Activated T-cell treated with anti-CD3 and anti-CD28 coated beads for 4 hours (primary cell): ENCODE results near the gene BMF.
A peak's percentile ranks its signal among the peaks of the same experiment; 100 is the strongest.
"Not testable (repeated sequence)": the region's sequence is repeated elsewhere in the genome, so short reads cannot be mapped to it uniquely, and the experiment has no call there.

Experiments used
- DNase-seq: peaks from one replicate; pipeline ENCODE4 v3.0.0-alpha.2; 2020

The BMF gene, protein sequence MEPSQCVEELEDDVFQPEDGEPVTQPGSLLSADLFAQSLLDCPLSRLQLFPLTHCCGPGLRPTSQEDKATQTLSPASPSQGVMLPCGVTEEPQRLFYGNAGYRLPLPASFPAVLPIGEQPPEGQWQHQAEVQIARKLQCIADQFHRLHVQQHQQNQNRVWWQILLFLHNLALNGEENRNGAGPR

DNA sequence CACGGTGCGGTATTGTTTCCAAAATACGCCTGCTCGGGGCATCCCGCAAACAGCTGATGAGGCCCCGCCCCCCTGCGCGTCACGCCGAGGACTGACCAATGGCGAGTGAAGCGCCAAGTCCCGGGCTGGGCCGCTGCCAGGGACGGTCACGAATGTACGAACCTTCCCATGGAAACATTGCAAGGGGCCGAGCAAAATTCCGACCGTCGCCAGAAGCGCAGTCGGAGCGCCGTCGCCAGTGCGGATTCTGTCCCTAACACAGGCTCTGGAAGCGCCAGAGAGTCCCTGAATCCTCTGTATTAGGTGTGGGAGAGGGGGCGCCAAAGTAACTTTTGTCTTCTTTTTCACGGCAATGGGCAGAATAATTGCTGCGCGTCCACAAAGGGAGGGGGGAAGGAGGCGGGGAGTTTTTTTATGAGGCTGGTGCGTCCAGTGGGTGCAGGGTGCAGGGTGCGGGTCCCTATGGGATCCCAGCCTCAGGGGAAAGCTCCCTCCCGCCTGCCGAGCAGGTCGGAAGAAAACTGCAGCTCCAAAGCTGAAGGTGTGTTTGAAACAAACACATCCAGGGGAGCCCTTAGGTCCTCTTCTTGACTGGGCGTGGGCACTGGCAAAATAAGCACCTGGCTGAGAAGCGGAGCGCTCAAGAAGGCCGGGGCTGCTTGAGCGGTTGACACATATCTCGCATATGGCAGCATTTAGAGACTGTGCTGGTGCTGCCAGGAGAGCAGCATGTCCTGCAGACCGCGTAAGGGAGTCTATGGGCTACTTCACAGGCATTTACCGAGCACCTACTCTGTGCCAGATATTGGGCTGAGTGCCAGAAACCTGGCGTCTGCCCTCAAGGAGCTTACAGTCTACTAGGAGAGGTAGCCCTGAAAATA, at the start of gene BMF:
Gene BMF, minus strand, starts transcription at position 25 of the 881 bp plus-strand sequence. CDS start 2,793 bp downstream, outside the sequence.
- DNase-seq, result peak; percentile 95

DNA sequence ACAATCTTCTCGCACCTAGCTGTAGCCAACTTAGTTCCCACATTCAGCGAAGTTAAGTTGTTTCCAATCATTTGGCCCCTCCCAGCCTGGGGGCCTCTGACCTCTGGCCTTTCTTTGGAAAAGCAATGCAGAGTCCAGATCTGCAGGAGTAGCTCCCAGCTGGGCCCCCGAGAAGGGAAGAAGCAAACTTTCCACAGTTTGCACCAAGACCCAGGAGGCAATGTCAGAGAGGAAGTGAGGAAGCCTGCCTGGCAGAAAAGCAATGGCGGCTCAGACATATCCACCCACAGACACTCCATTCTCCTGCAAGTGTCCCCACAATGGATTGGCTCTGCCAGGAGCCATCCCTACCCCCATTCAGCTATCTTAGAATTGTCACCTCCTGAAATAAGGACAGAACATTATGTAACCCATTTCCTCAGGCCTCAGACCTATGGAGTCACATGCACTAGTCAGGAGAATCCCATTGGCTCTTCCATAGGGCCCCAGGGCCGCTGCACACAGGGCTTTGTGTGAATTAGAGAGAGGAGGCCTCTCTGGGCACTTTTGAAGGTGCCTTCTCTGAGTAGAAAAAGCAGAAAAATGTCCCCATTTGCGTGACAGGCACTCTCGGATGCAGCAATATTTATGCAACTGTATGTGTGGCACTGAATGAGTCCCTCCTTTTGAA, 49.2 kb upstream of the BMF start:
- no peak for DNase-seq

DNA sequence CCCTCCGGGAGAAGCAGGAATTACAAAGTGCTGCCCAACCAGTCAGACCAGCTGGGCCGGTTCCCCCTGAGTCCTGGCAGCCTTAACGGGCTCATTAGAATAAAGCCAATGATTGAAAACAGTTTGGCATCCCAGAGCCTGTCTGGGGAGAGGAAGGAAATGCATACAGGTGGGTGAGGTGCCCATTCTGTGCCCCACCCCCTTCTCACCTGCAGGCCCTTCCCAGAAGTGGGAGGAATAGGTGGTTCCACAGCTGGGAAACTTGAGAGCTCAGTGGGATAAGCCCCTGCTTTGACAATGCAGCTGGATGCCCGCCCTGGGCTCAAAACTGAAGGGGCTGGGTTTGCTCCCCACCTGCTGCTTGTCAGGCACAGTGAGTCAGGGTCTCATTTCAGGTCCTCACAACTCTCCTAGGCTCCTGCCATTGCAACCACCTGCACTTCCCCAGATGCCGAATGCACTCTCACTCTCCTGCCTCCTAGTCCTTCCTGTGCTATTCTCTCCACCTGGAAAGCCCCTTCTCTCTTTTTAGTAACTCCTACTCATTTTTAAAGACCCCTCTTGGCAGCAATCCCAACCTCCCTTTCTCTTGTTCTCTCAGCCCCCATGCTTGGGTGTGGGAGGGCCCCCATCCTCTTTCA, 46.7 kb upstream of the BMF start:
- no peak for DNase-seq

DNA sequence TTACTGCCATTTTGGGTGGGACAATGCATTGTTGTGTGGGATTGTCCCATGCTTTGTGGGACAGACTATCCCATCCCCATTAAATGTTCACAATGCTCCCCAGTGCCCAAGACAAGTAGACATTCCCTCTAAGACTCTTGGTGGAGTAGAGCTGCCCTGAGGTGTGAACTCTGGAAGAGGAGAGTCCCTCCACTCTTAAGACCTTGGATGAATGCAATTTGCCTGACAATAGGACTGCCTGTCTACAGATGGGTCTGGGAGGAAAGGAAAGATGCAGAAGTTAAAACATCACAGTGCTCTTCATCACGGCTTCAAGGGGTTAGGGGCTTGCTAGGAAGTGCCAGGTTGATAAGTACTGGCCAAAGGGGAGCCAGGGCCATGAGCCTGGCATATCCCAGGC, 46.1 kb upstream of the BMF start:
- not testable (repeated sequence) for DNase-seq

DNA sequence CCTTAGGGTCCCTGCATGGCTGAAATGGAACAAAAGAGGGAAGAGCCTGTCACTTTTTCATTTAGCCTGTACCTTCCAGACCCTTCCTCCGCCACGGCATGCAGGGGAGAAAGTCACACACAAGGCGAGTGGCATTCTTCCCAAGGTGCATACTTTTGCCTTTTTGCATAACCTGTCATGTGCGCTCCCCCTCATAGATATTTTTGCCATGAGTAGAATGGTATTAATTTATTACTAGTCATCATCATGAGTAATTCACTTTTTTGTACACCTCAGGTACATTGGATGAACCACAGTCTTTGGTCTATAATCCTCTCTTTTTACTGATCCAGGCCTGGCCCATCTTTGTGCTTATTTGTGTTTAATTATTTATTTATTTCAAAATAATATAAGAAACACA, 43.3 kb upstream of the BMF start:
- DNase-seq, result no peak

GRCh38 chr15:40151499-40151898, 42.8 kb upstream of the BMF start:
- DNase-seq, result no peak

- DNase-seq, result no peak
Measured at GRCh38 chr15:40150163-40150925, 41.7 kb upstream of the BMF start.

DNA sequence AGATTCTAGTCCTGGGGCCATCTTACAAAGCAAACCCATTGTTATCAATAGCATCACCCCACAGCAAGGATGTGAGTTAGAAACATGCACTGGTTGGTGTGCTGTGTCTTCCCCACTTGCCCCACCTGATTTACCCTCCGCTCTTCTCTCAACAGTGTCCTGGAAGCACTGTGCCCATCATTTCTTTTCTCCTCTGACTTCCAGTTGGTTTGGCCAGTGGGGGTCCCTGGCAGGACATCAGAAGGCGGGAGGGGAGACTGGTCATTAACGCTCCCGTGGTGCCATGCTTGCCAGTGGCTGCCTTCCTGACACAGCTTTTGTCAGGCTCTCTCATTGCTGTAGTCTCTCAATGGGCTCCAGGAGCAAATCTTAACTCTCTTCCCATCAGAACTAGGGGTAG, 40.7 kb upstream of the BMF start:
- DNase-seq, result no peak

GRCh38 chr15:40146037-40146436, 37.4 kb upstream of the BMF start:
- no peak for DNase-seq

GRCh38 chr15:40142428-40142827, 33.7 kb upstream of the BMF start:
- no peak for DNase-seq

- DNase-seq, result not testable (repeated sequence)
Measured at GRCh38 chr15:40138201-40138570, 29.5 kb upstream of the BMF start.

DNA sequence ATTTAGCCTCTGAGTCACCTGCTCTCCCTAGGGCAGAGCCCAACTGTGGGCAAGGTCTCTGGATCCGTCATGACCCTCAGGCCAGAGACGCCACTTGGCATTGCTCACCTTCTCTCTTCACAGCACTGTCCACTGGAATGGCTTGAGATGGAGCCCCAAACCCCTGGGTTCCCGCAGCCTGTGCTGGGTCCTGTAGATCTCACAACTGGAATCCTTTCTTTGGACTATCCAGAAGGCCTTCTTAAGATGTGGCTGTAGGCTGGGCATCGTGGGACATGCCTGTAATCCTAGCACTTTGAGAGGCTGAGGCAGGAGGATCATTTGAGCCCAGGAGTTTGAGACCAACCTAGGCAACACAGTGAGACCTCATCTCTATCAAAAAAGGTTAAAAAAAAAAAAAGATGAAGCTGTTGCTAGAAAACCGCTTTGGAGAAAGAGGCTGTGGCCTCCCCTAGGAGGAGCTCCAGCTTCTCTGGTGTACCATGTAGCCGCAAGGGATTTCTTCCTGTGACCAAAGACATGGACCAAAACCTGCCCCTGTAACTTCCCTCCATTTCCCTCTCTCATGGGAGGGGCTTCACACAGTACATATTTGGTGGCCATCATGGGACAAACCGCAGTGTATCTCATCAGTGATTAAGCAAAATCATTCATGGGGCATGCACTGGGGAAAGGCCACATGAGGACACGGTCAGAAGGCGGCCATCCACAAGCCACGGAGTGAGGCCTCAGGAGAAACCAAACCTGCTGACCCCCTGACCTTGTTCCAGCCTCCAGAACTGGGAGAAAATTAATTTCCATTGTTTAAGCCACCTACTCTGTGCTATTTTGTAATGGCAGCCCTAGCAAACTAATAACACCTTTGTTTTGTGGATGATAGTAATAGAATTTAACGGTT, 28.9 kb upstream of the BMF start:
- DNase-seq, result no peak

- DNase-seq, result no peak
Measured at GRCh38 chr15:40136470-40137302, 28.0 kb upstream of the BMF start.

DNA sequence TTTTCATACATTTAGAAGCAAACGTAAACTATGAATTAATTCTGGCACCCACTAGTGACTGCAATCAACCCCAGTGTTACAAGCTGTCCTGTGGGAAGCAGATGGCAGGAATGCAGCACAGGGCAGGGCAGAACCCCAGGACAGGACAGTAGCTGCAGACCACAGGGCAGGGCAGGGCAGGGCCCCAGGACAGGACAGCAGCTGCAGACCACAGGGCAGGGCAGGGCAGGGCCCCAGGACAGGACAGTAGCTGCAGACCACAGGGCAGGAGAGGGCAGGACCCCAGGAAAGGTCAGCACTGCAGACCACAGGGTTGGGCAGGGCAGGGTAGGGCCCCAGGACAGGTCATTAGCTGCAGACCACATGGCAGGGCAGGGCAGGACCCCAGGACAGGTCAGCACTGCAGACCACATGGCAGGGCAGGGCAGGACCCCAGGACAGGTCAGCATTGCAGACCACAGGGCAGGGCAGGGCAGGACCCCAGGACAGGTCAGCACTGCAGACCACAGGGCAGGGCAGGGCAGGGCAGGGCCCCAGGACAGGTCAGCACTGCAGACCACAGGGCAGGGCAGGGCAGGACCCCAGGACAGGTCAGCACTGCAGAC, 27.3 kb upstream of the BMF start:
- not testable (repeated sequence) for DNase-seq

- DNase-seq, result no peak
Measured at GRCh38 chr15:40134885-40135284, 26.2 kb upstream of the BMF start.

DNA sequence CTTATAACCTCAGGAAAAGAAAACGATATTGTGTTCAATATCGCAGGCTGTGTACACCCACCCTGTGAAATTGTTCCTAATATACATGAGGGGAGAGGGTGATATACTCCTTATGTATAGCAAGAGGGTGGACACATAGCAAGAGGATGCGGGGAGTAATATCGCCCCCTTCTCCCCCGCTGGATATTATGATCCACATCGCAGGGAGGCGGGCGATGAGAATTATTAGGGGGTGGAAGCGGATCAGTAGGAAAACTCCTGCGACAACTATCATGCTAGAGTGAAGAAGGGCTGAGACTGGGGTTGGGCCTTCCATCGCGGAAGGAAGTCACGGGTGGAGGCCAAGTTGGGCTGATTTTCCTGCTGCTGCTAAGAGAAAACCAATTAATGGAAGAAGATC, 24.9 kb upstream of the BMF start:
- no peak for DNase-seq

DNA sequence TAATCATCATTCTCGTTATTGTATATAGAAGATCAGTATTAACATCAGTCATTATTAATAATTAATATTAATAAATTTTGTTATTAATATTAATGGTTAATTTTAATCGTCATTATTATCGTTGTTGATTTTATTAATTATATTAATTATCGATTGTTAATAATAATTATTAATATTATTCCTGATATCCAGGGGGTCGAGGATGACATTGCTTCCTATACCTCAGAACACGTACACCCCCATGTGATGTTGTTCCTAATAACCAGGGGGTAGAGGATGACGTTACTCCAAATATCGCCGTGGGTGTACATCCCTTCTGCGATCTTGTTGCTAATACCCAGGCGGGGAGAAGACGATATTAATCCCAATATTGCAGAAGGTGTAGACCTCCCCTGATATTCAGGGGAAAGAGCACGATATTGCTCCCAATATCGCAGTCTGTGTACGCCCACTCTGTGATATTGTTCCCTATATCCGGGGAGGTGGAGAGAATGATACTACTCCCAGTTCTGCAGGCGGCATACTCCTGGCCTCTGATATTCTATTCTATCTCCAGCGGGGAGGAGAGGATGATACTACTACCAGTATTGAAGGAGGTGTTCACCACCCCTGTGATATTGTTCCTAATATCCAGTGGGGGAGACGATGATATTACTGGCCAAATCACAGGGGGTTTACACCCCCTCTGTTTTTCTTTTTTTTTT, 22.3 kb upstream of the BMF start:
- no peak for DNase-seq

DNA sequence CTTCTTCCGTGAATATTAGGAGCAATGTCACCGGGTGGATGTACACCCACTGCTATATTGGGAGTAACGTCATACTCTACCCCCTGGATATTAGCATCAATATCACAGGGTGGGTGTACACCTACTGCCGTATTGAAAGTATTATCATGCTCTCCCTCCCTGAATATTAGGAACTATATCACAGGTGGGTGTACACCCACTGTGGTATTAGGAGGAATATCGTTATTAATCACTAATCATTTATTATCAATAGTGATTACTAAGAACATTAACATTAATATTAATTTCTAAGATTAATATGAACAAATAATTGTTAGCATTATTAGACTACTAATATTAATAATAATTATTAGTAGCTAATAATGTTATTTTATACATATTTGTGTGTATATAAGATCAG, 21.4 kb upstream of the BMF start:
- DNase-seq, result no peak
